Colonic mucosa (tissue), 4 donors: Measurements from ENCODE around the gene NOX4. TPM values are rescaled to one million over a fixed set of nuclear protein-coding genes. Genes with fewer than 3 reads are reported as not detected.
"Not testable (repeated sequence)": the region's sequence is repeated elsewhere in the genome, so short reads cannot be mapped to it uniquely, and the experiment has no call there.

Source experiments
- DNase-seq: peaks from one replicate; pipeline ENCODE4 v3.0.0-alpha.2; 2020
- H3K27ac ChIP-seq: fragments of 200-600 bp; one replicate; pipeline ENCODE4 v1.8.0; 2021
- H3K27me3 ChIP-seq: fragments of 200-600 bp; one replicate; pipeline ENCODE4 v1.8.0; 2021
- H3K36me3 ChIP-seq: fragments of 200-600 bp; one replicate; pipeline ENCODE4 v1.8.0; 2021
- H3K4me1 ChIP-seq: fragments of 200-600 bp; one replicate; pipeline ENCODE4 v1.8.0; 2021; ENCODE audit warnings: mild to moderate bottlenecking
- H3K4me3 ChIP-seq: fragments of 200-600 bp; one replicate; pipeline ENCODE4 v1.8.0; 2021
- H3K9ac ChIP-seq, 2 donors: one replicate each; pipeline ENCODE4 v1.7.0; 2013; ENCODE audit warnings: control low read depth in 2 of 2, low read depth in 2 of 2, low read length in 2 of 2
- H3K9me3 ChIP-seq: fragments of 200-600 bp; one replicate; pipeline ENCODE4 v1.8.0; 2021
- CTCF ChIP-seq: fragments of 200-600 bp; IDR thresholded peaks from one replicate; pipeline ENCODE4 v1.8.0; 2022; ENCODE audit warnings: antibody characterized with exemption, mild to moderate bottlenecking
- intact Hi-C: fragments of 100-400 bp; cut with DNase I; formaldehyde crosslinking; loops from one replicate; pipeline ENCODE4 v1.14.1; 2022
- total RNA-seq, 2 donors: library from RNA; stranded (reverse); fragmentation: NEBNext Ultra II Directional in 1 of 2; extraction: Animal tissue kit (Norgen Biotek cat#: 25700) in 1 of 2; gene quantifications; one replicate each; pipeline ENCODE4 v1.2.1, GENCODE V29; 2021
- donor health status: healthy.
- donor health status: DM: no; HTN: no; CAD: no.
- donor health status: DM: no; HTN: no; CAD: no.

NOX4 gene
- total RNA-seq, 2 donors from 2014 or later: 0.35 TPM; not detected in 1

DNA sequence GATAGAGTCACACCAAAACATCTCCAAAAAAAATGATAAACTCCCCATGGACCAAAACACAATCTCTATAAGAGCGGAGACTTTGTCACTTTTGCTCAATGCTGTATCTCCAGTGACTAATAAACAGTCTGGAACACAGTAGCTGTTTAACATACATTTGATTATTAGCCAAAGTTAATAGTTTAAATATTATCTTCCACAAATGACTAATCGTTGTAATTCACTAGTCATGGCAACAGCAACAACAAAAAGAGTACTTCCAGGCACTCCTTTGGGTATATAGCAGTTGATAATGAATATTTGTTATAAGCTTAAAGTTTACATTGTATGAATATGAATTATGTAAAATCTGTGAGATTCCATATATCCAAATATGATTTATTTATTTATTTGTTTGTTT, 121.8 kb downstream of the NOX4 start:
- H3K27me3 ChIP-seq, H3K4me3 ChIP-seq, H3K9me3 ChIP-seq, H3K27ac ChIP-seq, H3K4me1 ChIP-seq, DNase-seq, intact Hi-C loops, H3K36me3 ChIP-seq, H3K9ac ChIP-seq: not testable (repeated sequence)

DNA sequence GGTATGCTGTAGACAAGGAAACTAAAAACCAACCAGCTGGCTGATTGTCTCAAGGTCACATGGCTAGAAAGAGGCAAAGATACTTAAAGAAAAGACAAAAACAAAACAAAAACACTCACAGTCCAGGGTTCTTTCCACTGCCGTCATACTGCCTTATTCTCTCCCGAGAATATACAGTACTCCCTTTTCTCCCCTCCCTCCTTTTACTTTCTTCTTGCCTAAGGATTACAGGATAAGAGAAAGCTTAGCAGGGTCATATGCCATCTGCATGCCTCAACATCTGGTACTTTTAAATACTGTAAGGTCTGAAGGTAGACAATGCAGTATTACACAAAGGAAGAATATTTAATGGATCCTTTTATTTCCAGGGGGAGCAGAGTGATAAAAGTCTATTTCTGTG, 126.3 kb downstream of the NOX4 start:
- intact Hi-C loops, H3K27me3 ChIP-seq, H3K9ac ChIP-seq, H3K36me3 ChIP-seq, H3K4me3 ChIP-seq, H3K27ac ChIP-seq, H3K4me1 ChIP-seq, H3K9me3 ChIP-seq, DNase-seq: not testable (repeated sequence)

DNA sequence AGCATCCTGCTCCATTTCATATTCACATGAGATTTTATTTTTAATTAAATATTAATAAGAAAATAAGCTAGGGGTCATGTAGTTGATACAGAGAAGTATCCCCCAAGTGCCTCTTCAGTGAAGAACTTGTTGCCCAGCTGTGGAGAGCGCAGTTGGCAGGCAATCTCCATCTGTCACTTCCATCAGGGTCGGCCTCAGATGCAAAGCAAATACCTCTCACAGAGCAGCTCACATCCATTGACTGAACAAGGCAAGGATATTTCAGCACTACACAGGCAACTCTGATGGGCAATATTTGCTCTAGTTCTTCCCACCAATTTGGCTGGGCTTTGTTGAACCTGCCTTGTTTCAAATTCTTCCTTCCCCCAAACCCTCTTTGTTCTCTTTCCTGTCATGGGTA, 129.4 kb downstream of the NOX4 start:
- no peak for TF ChIP-seq CTCF
- H3K9me3 ChIP-seq: no peaks in the 10 kb centered on the region
- H3K27ac ChIP-seq: no peak overlapping the region
- H3K9ac ChIP-seq: no peak overlapping the region
- no peak for DNase-seq
- H3K4me1 ChIP-seq: no peaks in the 10 kb centered on the region
- no peak overlapping the region for H3K4me3 ChIP-seq
- H3K36me3 ChIP-seq: no peaks in the 10 kb centered on the region
- intact Hi-C loops: no loop called here
- no peaks in the 10 kb centered on the region for H3K27me3 ChIP-seq

DNA sequence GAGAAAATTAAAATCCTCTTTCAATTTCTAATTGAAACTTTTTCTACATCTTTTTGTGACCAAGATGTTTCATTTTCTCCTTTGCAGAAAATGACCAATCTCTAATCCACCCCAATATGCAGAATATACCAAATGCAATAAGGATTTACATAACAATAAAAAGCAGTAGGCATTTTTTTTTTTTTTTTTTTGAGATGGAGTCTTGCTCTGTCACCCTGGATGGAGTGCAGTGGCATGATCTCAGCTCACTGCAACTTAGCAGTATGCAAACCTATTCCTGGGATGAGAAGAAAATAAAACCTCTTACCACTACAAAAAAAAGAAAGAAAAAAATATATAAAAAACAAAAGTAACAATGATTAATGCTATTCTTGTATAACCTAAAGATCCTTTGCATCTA, 132.0 kb downstream of the NOX4 start:
- H3K9me3 ChIP-seq, H3K27ac ChIP-seq, DNase-seq, H3K27me3 ChIP-seq, H3K4me3 ChIP-seq, H3K36me3 ChIP-seq, intact Hi-C loops, H3K4me1 ChIP-seq, H3K9ac ChIP-seq: not testable (repeated sequence)

DNA sequence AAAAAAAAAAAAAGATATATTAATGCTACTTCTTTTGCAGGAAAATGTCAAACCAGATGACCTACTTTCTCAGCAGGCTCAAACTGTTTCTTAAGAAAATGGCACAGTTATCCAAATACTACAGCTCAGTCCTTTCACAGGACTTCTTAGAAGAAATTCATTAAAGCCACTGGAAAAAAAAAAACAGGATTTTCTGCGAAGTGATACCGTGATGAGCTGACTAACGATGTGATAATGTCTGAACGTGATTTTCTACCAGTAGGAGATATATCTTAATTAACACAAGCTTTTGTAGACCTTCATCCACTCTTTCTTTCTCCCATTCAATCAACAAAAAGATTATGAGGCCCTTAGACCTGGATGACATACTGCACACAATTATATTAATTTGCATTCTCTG, 132.4 kb downstream of the NOX4 start:
- Histone ChIP-seq H3K27me3 (no peaks in the 10 kb centered on the region), H3K36me3 (no peaks in the 10 kb centered on the region), H3K9ac (no peak overlapping the region), H3K27ac (no peak overlapping the region), H3K4me3 (no peak overlapping the region), H3K9me3 (no peaks in the 10 kb centered on the region), H3K4me1 (no peaks in the 10 kb centered on the region)
- no peak for TF ChIP-seq CTCF
- DNase-seq: no peak
- intact Hi-C loops: no loop called here

DNA sequence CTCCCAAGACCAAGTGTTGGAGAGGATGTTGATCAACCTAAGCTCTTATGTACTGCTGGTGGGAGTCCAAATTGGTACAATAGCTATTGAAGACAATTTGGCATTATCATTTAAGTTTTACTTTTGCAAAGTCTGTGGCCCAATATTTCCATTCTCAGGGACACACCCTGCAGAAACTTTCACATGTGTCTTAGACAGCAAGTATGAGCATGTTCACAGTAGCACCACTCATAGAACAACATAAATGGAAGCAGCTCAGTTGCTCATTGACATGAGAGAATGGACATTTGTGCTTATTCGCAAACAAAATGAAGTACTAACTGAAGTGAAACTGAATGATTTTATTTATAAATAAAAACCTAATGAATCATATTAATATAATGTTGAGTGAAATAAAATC, 135.5 kb downstream of the NOX4 start:
- no peak for TF ChIP-seq CTCF
- intact Hi-C loops: no loop called here
- no peak overlapping the region for H3K9ac ChIP-seq
- no peaks in the 10 kb centered on the region for H3K4me1 ChIP-seq
- H3K27ac ChIP-seq: no peak overlapping the region
- DNase-seq: no peak
- no peaks in the 10 kb centered on the region for H3K36me3 ChIP-seq
- no peak overlapping the region for H3K4me3 ChIP-seq
- no peaks in the 10 kb centered on the region for H3K9me3 ChIP-seq
- H3K27me3 ChIP-seq: no peaks in the 10 kb centered on the region

DNA sequence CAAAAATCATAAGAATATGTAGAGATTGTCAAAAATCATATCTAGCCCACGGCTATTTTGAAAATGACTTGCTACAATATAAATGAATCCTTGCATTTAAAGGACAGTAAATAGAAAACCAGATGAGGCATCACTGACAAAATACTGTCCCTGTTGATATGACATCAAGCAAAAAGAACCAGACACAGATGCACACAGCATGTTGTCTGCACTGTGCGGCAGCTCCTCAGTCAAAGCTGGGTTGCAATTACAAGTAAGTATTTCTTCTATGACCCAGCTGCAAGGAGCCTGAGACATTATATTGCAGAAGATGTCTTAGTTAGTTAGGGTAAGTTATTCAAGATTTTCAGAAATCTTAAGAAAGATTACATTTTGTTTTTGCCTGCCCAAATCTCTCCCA, 136.7 kb downstream of the NOX4 start:
- H3K9ac ChIP-seq, H3K4me1 ChIP-seq, H3K27me3 ChIP-seq, H3K4me3 ChIP-seq, DNase-seq, H3K36me3 ChIP-seq, H3K9me3 ChIP-seq, intact Hi-C loops, H3K27ac ChIP-seq: not testable (repeated sequence)

GRCh38 chr11:89347071-89347470, 144.1 kb downstream of the NOX4 start:
- no peak overlapping the region for H3K4me3 ChIP-seq
- TF ChIP-seq CTCF: no peak
- H3K9ac ChIP-seq: no peak overlapping the region
- H3K27me3 ChIP-seq: no peaks in the 10 kb centered on the region
- H3K4me1 ChIP-seq: no peaks in the 10 kb centered on the region
- no peak overlapping the region for H3K27ac ChIP-seq
- no peaks in the 10 kb centered on the region for H3K36me3 ChIP-seq
- intact Hi-C loops: no loop called here
- no peak for DNase-seq
- H3K9me3 ChIP-seq: no peaks in the 10 kb centered on the region
